Thyroid gland (tissue), 4 donors: ENCODE results near the gene KLRC3.
"Not testable (repeated sequence)": the region's sequence is repeated elsewhere in the genome, so short reads cannot be mapped to it uniquely, and the experiment has no call there.

ENCODE experiments used
- CTCF ChIP-seq, 6 experiments: fragments of 200-600 bp in 3 of 6; fragments of 450-650 bp in 3 of 6; sonication (generic) in 3 of 6; IDR thresholded peaks; one replicate each; pipeline ENCODE4 v1.5.1; 2016 to 2019; ENCODE audit warnings: antibody characterized with exemption in 6 of 6, mild to moderate bottlenecking in 2 of 6, inconsistent platforms in 1 of 6, moderate library complexity in 1 of 6
- POLR2A ChIP-seq, 2 donors: fragments of 450-650 bp; IDR thresholded peaks; one replicate each; pipeline ENCODE4 v1.6.1; 2017; ENCODE audit warnings: antibody characterized with exemption in 2 of 2, mild to moderate bottlenecking in 2 of 2, moderate library complexity in 1 of 2

- TF ChIP-seq CTCF, POLR2A (IDR thresholded peaks at IDR 0.05): not testable (repeated sequence)
These were observed 4.0 kb upstream of the KLRC3 start for GRCh38 chr12:10424260-10424899.
